ENCODE data around the gene ACER2.
A peak's percentile ranks its signal among the peaks of the same experiment; 100 is the strongest.
"Not testable (repeated sequence)": the region's sequence is repeated elsewhere in the genome, so short reads cannot be mapped to it uniquely, and the experiment has no call there.

The ACER2 gene

DNA sequence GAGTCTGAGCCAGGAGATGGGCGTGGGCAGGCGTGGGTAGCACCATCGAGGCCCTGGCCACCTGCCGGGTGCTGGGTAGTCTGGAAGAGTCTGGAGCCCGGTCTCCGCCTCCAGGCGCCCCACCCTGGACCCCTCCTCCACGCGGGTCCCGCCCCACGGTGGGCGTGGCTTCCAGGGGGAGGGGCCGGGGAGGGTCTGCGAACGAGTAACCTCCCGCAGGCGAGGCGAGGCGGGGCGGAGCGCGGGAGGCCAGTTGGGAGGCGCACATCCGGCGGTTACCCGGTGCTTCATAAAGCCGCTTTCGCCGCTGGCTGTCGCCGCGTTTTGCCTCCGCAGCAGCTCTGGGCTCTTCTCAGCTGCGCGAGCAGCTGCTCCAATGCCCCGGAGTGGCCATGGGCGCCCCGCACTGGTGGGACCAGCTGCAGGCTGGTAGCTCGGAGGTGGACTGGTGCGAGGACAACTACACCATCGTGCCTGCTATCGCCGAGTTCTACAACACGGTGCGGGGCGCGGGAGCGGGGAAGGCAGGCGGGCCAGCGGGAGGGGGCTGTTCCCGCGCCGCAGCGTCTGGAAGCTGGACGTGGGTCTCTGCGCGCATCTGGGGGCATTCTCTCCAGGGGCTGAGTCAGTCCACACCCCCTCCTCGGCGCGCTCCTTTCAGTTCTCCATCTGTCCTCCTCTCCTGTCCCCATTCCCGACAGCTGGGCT lies at the start of gene ACER2:
Gene ACER2, plus strand, starts transcription at position 317 of the 708 bp plus-strand sequence. Its CDS starts 76 bp downstream, at position 393.
- DNase-seq: peak in 50 of 51 donors; percentile 52 to 95 (median 84)

GRCh38 chr9:19369107-19369506 lies 39.7 kb upstream of the ACER2 start:
- DNase-seq: no peak

DNA sequence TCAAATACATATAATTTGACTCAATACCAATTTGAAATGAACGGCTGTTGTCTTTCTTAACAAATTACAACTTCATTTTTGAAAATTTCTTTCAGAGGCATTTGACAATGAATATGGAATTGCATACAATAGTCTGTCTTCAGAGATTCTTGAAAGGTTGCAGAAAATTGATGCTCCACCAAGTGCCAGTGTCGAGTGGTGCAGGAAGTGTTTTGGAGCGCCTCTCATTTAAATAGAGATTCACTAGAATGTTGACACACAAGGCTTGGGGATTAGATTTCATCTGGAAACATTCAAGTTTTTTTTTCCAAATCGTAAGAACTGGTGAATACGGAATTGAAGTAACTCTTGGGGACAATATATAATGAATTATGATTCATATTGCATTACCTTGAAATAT lies 36.9 kb upstream of the ACER2 start:
- no peak for DNase-seq

DNA sequence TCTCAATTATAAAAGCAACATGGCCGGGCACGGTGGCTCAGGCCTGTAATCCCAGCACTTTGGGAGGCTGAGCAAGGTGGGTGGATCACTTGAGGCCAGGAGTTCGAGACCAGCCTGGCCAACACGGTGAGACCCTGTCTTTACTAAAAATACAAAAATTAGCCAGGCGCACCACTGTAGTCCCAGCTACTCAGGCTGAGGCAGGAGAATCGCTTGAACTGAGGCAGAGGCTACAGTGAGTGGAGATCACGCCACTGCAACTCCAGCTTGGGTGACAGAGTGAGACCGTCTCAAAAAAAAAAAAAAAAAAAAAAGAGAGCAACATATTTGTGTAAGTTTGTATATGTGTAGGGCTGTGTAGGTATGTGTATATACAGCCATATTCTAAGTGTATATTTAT lies 36.2 kb upstream of the ACER2 start:
- no peak for DNase-seq

- no peak for DNase-seq
Observed at GRCh38 chr9:19373527-19373926, 35.3 kb upstream of the ACER2 start.

DNA sequence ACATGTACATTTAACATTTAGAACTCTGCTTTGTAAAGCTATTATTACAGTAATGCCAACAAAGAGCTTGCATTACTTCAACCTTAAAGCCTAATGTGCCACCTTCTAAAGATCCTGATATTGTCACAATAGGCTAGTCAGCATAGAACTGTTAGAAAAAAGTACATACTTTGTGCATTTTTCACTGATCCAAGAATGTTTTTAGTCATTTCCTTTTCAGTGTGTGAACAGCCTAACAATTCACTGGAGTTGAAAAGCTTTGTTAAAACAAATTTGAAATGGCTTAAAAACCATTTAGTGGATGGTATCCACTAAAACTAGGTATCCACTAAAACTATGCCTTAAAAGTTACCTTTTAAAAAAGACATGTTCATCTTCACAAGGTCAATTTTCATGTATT lies 33.3 kb upstream of the ACER2 start:
- no peak for DNase-seq

DNA sequence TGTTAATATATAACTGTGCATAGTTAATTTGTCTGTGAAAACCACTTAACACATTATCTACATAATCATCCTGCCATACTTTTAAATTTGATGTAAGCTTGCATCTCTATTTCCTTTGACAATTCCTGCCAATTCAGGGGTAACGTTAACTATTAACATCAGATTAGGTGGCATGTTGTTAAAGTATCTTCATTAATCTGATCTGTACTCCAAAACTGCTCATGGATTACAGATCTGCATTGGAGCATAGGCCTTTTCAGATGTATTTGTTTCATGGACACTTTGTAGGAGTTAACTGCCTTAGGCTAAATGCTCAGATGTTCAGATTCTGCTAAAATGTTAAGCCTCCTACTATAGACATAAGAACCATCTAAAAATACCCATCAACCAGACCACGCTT lies 31.9 kb upstream of the ACER2 start:
- DNase-seq: no peak

DNA sequence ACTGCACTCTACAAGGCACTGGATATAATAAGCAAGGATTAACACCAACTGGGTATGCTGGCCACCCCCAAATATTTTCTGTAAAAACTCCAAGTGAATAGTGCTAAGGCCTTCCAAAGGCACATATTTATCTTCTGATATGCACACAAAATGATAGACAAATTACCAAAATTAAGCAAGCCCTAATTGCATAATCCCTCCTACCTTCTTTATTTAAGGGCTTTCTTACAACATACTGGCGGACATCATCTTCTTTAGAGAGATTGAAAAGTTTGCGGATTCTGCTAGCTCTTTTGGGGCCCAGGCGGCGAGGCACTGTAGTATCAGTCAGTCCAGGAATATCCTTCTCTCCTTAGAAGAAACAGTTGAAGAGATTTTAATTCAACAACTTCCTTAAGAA lies 30.6 kb upstream of the ACER2 start:
- DNase-seq: no peak

DNA sequence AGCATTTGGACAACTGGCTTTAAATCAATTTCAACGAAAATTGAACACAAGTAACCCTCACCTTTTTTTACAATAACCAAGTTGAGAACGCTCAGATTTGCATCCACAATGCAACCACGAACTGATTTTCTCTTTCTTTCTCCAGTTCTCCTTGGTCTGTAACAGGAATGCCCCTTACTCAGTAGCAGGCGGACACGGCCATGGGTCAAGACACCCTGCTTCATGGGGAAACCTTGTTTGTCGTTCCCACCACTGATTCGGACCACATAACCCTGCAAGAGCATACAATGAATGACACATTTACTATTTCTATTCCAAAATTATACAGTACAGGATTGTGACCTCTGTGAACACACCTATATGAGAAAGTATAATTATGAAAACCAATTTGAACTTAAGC lies 30.2 kb upstream of the ACER2 start:
- no peak for DNase-seq

- DNase-seq: peak in 1 of 51 donors; percentile 14
Observed at GRCh38 chr9:19379283-19379682, 29.5 kb upstream of the ACER2 start.

- DNase-seq: peak in 19 of 51 donors; percentile 11 to 74 (median 53)
Observed at GRCh38 chr9:19379697-19380046, 29.1 kb upstream of the ACER2 start.

DNA sequence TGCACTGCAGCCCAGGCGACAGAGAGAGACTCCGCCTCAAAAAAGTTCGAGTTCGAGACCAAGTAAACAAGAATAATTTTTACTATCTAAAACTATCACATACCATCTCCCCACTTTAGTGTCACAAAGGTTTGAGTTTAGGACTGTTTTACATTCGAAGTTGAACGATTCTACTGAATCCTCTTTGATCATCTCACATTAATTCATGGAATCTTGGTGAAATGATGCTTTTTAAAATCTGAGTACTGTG lies 28.1 kb upstream of the ACER2 start:
- DNase-seq: no peak

DNA sequence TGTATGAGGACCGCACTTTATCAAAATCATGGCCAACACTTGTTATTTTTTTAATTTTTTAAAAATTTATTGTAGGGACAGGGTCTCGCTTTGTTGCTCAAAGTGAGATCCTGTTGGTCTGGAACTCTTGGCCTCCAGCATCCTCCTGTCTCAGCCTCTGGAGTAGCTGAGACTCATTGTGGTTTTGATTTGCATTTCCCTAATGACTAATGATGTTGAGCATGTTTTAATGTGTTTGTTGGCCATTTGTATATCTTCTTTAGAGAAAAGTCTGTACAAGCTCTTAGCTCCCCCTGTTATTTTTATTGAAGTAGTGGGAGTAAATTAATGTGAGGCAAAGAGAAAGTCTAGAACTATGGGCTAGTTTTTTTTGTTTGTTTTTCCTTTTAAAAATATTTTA lies 27.2 kb upstream of the ACER2 start:
- DNase-seq: no peak

- DNase-seq: not testable (repeated sequence)
Observed at GRCh38 chr9:19385212-19385611, 23.6 kb upstream of the ACER2 start.

DNA sequence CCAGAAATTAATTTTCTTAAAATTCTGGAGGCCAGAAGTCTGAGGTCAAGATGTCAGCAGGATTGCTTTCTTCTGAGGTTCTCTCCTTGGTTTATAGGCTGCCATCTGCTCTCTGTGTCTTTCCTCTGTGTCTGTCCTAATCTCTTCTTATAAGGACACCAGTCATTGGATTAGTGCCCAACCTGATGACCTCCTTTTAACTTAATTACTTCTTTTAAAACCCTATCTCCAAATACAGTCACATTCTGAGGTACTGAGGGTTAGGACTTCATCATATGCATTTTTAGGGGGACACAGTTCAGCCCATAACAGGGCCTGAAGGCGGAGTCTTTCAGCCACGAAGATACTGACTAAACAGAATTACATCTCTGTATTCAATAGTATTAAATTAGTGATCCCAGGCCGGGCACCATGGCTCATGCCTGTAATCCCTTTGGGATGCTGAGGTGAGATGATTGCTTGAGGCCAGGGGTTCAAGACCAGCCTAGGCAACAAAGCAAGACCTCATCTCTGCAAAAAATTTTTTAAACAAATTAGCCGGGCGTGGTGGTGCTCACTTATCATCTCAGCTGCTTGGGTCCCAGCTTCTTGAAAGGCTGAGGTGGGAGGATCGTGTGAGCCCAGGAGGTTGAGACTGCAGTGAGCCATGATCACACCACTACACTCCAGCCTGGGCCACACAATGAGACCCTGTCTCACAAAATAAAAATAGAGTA lies 22.9 kb upstream of the ACER2 start:
- no peak for DNase-seq

DNA sequence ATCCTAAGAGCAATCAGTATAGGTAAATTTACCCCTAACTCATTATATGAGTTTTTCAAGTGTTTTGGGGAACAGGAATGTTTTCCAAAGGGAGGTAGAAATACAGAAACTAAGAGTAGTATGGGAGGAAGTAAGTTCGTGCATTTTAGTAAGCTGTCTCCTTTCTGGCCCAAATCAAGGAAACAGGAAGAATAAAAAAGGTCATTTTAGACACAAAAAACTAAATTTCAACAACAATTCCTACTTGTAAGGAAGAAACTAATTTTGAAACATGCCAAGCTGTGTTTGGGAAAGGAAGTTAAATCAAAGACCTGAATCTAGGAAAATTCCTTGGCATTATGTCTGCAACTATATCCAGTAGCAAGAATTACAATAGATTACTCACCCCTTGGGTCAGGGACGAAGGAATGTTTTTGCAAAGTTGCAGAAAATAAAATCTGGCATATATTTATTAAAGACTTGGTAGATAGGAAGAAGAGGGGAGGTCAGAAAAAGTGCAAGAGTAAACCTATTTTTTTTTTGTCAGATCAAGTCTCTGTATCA lies 22.2 kb upstream of the ACER2 start:
- no peak for DNase-seq

- no peak for DNase-seq
Observed at GRCh38 chr9:19387317-19387716, 21.5 kb upstream of the ACER2 start.

- not testable (repeated sequence) for DNase-seq
Observed at GRCh38 chr9:19389539-19389938, 19.3 kb upstream of the ACER2 start.

DNA sequence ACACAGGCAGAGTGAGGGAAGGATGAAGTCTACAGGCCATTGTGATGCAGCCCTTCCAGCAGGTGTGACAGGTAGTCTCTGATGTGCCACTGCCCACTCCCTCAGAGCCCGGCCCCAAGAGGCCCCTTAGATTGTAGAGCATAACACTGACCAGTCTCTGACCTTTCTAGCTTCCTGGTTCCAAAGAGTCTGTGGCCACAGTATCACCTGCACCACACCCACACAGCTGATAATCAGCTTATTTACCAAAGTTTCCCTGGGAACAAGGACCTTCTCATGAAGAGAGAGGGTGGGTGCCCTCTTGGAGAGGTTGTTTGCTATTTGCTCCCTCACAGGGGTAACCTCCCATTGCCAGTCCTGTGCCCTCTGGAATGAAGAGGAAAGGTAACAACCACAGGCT lies 11.0 kb upstream of the ACER2 start:
- DNase-seq: no peak

DNA sequence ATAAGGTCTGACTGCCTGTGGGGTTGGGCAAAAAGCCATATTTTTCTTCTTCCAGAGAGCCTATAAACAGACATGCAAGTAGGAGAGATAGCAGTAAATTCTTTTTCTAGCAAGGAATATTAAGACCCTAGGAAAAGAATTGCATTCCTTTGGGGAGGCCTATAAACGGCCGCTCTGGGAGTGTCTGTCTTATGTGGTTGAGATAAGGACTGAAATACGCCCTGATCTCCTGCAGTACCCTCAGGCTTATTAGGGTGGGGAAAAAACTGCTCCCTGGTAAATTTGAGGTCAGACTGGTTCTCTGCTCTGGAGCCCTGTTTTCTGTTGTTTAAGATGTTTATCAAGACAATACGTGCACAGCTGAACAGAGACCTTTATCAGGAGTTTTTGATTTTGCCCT lies 5.6 kb upstream of the ACER2 start:
- DNase-seq: not testable (repeated sequence)

DNA sequence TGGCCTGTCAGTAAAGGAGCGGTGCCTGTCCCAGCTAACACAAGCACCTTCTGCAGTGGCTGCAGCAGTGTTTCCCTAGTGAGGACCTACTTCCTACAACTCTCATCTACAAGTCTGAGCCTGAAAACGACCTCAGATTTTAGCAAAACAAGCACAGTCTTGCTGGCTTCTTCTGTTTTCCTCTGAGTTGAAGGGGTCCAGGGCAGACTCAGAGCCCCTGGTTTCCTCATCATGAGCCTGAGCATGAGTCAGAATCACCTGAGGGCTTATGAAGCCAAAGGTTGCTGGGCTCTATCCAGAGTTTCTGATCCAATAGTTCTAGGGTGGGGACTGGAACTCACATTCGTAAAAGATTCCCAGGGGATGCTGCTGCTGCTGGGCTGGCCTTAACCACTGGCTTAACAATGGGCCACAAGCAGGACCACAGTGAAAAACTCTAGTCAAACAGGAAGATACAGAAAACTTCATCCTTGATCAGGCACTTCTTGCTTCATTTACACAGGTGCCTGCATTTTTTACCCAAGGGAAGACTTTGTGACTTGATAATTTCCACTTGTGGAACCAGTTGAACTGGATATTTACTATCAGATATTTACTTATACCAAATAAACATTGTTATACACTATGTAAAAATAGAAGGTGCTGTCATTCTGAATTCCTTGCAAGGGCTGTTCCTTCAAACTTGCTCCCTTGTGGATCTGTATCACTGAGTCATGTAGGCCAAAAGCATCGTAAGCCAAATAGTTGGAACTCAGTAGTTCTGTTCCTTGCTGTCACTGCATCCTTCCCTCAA lies 4.3 kb upstream of the ACER2 start:
- DNase-seq: no peak

- no peak for DNase-seq
Observed at GRCh38 chr9:19405771-19406170, 3.0 kb upstream of the ACER2 start.

GRCh38 chr9:19408316-19408692 lies 505 bp upstream of the ACER2 start:
- DNase-seq: peak in 18 of 51 donors; percentile 16 to 59 (median 42)
